GM18858 (cell line): ENCODE data around the gene PLSCR1.
"Not testable (repeated sequence)": the region's sequence is repeated elsewhere in the genome, so short reads cannot be mapped to it uniquely, and the experiment has no call there.

ENCODE experiments used
- ATAC-seq: cut with Tn5 transposase; IDR thresholded peaks from one replicate; pipeline ENCODE4 v1.9.1; 2021; ENCODE audit not compliant: unreplicated experiment

PLSCR1 gene

DNA sequence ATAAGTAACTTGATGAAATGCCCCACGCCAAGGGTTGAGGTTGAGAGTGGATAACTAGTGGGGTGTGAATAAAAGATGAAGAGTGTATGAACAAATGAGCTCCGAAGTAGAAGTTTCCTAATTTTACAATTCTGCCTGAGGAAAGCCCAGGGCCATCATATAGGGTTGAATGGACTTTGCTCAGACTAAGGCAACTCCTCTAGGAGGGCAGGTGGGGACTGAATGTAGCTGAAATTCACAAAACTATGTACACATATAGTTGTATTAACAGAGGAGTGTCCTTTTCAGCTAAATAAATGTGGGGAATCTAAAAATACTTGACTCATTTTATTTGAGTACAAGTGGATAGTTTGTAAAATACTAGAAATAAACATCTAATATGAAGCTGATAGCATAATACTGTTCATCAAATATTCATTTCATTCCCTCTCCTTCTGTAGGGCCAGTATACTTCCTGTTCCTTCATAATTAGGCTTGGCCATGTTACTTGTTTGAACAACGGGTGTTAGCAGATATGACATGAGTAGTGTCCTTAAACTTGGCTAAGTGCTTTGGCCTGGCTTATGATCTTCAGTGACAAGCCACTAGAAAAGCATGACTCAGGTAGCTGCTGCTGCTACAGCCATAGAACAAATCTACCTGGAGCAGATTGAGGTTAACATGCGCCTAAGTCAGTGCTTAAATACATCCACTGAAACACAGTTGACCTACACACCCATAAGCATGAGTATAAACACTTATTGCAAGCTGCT lies 26.5 kb downstream of the PLSCR1 start:
- no peak for ATAC-seq

- no peak for ATAC-seq
Measured at GRCh38 chr3:146513386-146514051, 30.9 kb downstream of the PLSCR1 start.

- ATAC-seq, result no peak
Measured at GRCh38 chr3:146511402-146512134, 32.8 kb downstream of the PLSCR1 start.

- ATAC-seq, result no peak
Measured at GRCh38 chr3:146507331-146508120, 36.9 kb downstream of the PLSCR1 start.

DNA sequence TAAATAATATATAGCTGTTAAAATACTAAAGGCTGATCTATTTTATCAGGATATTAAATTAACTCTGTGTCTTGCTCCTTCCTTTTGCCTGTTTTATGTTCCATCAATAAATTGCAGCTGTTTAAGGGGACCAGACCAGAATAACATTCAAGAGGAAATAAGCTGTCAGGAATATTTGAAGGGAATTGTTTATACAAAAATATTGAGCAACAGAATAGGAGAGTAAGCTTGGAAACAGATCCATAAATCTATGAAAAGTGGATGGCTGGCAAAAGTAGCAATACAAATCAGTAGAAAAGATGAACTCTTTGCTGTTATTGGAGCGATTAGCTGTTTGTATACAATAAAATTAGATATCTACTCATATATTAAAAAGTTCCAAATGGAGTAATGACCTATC lies 38.9 kb downstream of the PLSCR1 start:
- no peak for ATAC-seq

GRCh38 chr3:146504498-146505197 lies 39.8 kb downstream of the PLSCR1 start:
- no peak for ATAC-seq

- ATAC-seq, result peak; percentile 94
Measured at GRCh38 chr3:146503461-146504202, 40.8 kb downstream of the PLSCR1 start.

GRCh38 chr3:146502887-146503460 lies 41.4 kb downstream of the PLSCR1 start:
- ATAC-seq, result no peak

GRCh38 chr3:146501752-146502151 lies 42.7 kb downstream of the PLSCR1 start:
- ATAC-seq, result peak; percentile 25

DNA sequence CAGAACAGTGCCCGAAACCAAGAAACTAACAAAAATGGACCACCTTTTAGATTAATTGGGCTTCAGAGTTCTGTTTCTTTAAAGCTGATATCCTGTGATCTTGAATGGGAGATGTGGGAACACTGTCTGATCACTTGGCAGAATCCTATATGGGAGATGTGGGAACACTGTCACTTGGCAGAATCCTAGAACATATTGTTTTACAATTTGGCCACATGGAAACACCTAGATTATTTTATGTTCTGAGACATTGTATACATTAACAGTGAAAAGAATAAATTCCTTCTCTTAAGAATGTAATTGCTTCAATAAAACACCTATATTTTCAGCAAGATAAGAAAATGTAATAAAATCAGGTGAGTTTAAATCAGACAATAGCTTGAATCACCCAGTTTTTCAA lies 44.7 kb downstream of the PLSCR1 start:
- no peak for ATAC-seq

GRCh38 chr3:146498002-146498736 lies 46.2 kb downstream of the PLSCR1 start:
- ATAC-seq, result no peak

- not testable (repeated sequence) for ATAC-seq
Measured at GRCh38 chr3:146497145-146497843, 47.1 kb downstream of the PLSCR1 start.

DNA sequence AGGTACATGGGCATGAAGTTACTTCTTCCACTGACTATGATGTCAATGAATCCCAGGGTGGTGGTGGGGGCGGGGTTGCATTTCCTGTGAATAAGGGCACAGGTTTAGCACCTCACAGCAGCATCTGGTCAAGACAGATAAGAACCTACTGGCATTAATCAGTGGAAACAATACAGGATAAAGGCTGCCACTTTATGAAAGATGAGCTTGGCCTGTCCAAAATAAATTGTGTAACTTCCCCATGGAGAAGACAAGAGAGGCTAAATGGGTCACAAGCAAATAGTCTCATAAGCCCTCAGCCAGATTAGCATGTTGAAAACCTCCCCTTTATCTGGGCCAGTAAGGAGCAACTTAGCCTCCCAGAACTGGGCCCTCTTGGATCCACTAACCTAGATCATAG lies 47.7 kb downstream of the PLSCR1 start:
- ATAC-seq, result no peak

GRCh38 chr3:146496251-146496650 lies 48.2 kb downstream of the PLSCR1 start:
- ATAC-seq, result no peak

DNA sequence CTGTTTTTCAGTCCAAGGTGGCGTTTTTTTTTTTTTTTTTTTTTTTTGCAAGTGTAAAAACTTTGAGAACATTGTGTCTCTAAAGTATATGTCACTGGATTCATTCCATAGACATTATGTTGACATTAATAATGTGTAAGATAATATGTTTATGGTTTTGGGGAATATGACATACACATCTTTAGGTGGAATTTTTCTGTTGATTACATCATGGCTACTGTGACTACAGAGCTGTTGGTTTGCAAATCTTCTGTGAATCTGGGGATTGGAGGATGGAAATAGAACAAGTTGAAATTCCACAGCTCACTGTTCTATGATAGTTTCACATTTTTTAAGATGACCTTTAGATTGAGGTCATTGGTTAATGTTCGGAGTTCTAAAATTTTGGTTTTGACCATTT lies 50.6 kb downstream of the PLSCR1 start:
- no peak for ATAC-seq

- no peak for ATAC-seq
Measured at GRCh38 chr3:146493221-146493620, 51.2 kb downstream of the PLSCR1 start.

DNA sequence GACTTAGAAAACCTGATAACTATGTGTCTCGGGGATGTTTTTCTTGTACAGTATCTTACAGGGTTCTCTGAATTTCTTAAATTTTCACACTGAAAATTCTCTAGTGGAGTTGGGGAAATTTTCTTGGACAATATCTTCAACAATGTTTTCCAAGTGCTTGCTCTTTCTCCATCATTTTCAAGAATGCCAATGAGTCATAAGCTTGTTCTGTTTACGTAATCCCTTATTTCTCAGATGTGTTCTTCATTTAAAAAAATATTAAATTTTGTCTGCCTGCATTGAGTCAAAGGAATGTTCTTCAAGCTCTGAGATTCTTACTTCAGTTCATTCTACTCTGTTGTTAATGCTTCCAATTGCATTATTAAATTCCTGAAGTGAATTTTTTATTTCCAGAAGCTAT lies 53.1 kb downstream of the PLSCR1 start:
- no peak for ATAC-seq

GRCh38 chr3:146485297-146485696 lies 59.1 kb downstream of the PLSCR1 start:
- ATAC-seq, result no peak
